ENCODE measurements around the gene TMEM247. TPM values are rescaled to one million over a fixed set of nuclear protein-coding genes. Genes with fewer than 3 reads are reported as not detected.

TMEM247 gene
- total and polyA plus RNA-seq, 4 donors: not detected

DNA sequence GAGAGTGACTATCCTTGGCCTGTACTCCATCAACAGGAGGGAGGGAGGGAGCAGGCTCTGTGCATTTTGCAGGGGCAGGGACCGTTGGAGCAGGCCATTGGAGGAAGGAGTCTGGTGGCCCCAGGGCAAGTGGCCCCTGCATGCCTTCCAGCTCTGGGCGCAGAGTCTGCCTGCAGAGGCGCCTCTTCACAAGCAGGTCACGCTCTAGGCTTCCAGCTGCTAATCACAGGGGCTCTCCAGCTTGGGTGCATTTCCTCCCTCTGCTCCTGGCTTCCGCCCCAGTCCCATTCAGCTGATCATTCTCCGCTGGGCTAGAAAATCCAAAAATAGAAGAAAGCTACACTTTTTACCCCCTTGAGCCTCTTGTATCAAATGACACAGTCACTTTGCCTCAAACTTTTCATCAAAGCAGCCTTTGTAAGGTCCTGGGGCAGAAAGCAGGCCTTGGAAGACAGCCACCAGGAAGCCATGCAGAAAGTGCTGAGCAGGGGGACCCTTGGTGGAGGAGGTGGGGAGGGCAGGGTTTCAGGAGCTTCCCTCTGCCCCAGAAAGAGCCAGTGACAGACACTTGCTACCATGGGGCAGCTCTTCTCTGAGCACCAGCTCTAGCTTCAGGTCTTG lies 11.3 kb downstream of the TMEM247 start:
- 73% methylated on average over 6 of the region's 6 CpGs for WGBS
- Histone ChIP-seq H3K27me3 (ENCODE audit: control insufficient read depth in 4 of 4, insufficient read depth in 4 of 4, low read length in 3 of 4) (no peaks in the 10 kb centered on the region), H3K4me3 (ENCODE audit: low read depth in 1 of 3, low read length in 3 of 3) (no peak overlapping the region), H3K4me1 (ENCODE audit: control insufficient read depth in 4 of 4, insufficient read depth in 4 of 4, low read length in 3 of 4) (peaks cover 0 to 6% (median 2%) of the 10 kb centered on the region in 4 donors), H3K36me3 (ENCODE audit: control insufficient read depth in 4 of 4, insufficient read depth in 3 of 4, low read depth in 1 of 4, low read length in 3 of 4) (no peaks in the 10 kb centered on the region), H3K9ac (ENCODE audit: low read depth in 1 of 2, low read length in 2 of 2) (no peak overlapping the region), H3K9me3 (ENCODE audit: control insufficient read depth in 4 of 4, low read length in 3 of 4) (no peaks in the 10 kb centered on the region), H3K27ac (ENCODE audit: low read depth in 1 of 2, low read length in 2 of 2) (peak overlapping the region in 1 of 2 donors; percentile 25)
- TF ChIP-seq, protein P1, sequence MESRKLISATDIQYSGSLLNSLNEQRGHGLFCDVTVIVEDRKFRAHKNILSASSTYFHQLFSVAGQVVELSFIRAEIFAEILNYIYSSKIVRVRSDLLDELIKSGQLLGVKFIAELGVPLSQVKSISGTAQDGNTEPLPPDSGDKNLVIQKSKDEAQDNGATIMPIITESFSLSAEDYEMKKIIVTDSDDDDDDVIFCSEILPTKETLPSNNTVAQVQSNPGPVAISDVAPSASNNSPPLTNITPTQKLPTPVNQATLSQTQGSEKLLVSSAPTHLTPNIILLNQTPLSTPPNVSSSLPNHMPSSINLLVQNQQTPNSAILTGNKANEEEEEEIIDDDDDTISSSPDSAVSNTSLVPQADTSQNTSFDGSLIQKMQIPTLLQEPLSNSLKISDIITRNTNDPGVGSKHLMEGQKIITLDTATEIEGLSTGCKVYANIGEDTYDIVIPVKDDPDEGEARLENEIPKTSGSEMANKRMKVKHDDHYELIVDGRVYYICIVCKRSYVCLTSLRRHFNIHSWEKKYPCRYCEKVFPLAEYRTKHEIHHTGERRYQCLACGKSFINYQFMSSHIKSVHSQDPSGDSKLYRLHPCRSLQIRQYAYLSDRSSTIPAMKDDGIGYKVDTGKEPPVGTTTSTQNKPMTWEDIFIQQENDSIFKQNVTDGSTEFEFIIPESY (IDR thresholded peaks at IDR 0.05): no peak
- TF ChIP-seq NR2F2 (IDR thresholded peaks at IDR 0.05) (peak; percentile 74), RXRA (IDR thresholded peaks at IDR 0.05) (peak in 1 of 2 donors; percentile 38), RAD21 (IDR thresholded peaks at IDR 0.05) (peak in 1 of 2 donors; percentile 19)
- no peak for DNase-seq (ENCODE audit: low spot score)

DNA sequence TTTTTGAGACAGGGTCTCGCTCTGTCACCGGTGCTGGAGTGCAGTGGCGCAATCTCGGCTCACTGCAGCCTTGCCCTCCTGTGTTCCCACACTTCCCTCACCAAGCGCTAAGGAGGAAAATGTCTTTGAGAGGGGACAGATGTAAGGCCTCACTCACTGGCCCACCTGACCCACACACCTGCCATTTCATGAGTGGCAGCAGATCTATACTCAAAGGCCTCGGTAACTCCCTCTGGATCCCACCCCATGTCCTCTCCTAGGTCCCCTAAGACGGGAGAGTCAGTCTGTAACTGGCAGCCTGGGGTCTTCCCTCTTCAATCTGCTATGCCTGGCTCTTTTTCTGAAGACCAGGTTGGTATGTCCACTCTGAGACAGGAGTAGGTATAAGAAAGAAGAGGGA lies 12.9 kb downstream of the TMEM247 start:
- TF ChIP-seq GABPA (IDR thresholded peaks at IDR 0.05 in 1 of 2, conservative IDR thresholded peaks at IDR 0.05 in 1 of 2) (no peak), CTCF (IDR thresholded peaks at IDR 0.05; ENCODE audit: low read depth, low read length, missing input control) (no peak), JUND (IDR thresholded peaks at IDR 0.05) (no peak), YY1 (IDR thresholded peaks at IDR 0.05) (no peak), ATF3 (IDR thresholded peaks at IDR 0.05) (no peak)
- Histone ChIP-seq H3K9me3 (ENCODE audit: control insufficient read depth in 4 of 4, low read length in 3 of 4) (no peaks in the 10 kb centered on the region), H3K27ac (ENCODE audit: low read depth in 1 of 2, low read length in 2 of 2) (no peak overlapping the region), H3K36me3 (ENCODE audit: control insufficient read depth in 4 of 4, insufficient read depth in 3 of 4, low read depth in 1 of 4, low read length in 3 of 4) (no peaks in the 10 kb centered on the region), H3K9ac (ENCODE audit: low read depth in 1 of 2, low read length in 2 of 2) (no peak overlapping the region), H3K4me1 (ENCODE audit: control insufficient read depth in 4 of 4, insufficient read depth in 4 of 4, low read length in 3 of 4) (peaks cover 0 to 6% (median 2%) of the 10 kb centered on the region in 4 donors), H3K27me3 (ENCODE audit: control insufficient read depth in 4 of 4, insufficient read depth in 4 of 4, low read length in 3 of 4) (no peaks in the 10 kb centered on the region), H3K4me3 (ENCODE audit: low read depth in 1 of 3, low read length in 3 of 3) (no peak overlapping the region)
- WGBS: 89% methylated on average over 7 of the region's 7 CpGs
- no peak for DNase-seq (ENCODE audit: low spot score)

DNA sequence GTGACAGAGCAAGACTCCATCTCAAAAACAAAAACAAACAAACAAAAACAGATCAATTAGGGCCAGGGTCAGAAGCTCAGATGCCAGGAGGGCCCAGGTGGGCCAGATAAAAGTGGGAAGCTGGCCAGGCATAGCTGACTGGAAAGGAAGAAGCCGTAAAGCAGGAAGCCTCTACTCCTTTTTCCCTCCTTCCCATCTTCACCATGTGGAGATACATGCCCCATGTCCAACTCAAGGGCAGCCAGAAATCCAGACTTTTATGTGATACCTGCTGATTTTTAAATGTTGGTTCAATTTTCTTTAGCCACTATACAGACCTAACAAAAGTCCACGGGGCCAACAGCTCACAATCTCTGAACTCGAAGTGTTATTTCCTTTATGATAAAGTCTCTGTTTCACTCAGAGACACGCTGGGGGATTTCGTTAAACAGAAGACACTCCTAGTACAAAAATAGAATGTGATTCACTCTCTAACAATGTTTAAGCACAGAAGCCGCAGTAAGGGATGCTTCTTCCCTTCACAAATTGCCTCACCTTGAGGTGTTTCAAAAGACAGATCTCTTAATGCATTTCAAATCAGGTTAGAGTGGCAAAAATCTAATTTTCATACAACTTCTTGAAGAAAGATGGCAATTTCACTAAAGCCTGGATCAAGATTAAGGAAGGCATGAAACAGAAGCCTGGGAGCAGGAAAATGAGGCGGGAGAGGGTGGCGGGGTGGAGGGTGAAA lies 14.0 kb downstream of the TMEM247 start:
- DNase-seq (ENCODE audit: low spot score): no peak
- Histone ChIP-seq H3K9ac (ENCODE audit: low read depth in 1 of 2, low read length in 2 of 2) (no peak overlapping the region), H3K4me3 (ENCODE audit: low read depth in 1 of 3, low read length in 3 of 3) (no peak overlapping the region), H3K9me3 (ENCODE audit: control insufficient read depth in 4 of 4, low read length in 3 of 4) (no peaks in the 10 kb centered on the region), H3K27me3 (ENCODE audit: control insufficient read depth in 4 of 4, insufficient read depth in 4 of 4, low read length in 3 of 4) (no peaks in the 10 kb centered on the region), H3K27ac (ENCODE audit: low read depth in 1 of 2, low read length in 2 of 2) (no peak overlapping the region), H3K36me3 (ENCODE audit: control insufficient read depth in 4 of 4, insufficient read depth in 3 of 4, low read depth in 1 of 4, low read length in 3 of 4) (no peaks in the 10 kb centered on the region), H3K4me1 (ENCODE audit: control insufficient read depth in 4 of 4, insufficient read depth in 4 of 4, low read length in 3 of 4) (peaks cover 0 to 6% (median 2%) of the 10 kb centered on the region in 4 donors)
- WGBS: 74% methylated on average over 8 of the region's 8 CpGs
- TF ChIP-seq ATF3 (IDR thresholded peaks at IDR 0.05) (no peak), JUND (IDR thresholded peaks at IDR 0.05) (peak in 1 of 2 donors; percentile 50)
